Lung (tissue), 12 donors: ENCODE measurements around the gene PRF1. TPM values are rescaled to one million over a fixed set of nuclear protein-coding genes. Genes with fewer than 3 reads are reported as not detected.

Experiments
- ATAC-seq: fragments of 200-7000 bp; cut with Tn5 transposase; one replicate; pipeline ENCODE4 v1.9.1; 2020; ENCODE audit warnings: moderate number of reproducible peaks; ENCODE audit not compliant: insufficient read depth, low FRiP score
- DNase-seq, 3 donors: peaks; one replicate each; pipeline ENCODE4 v3.0.0-alpha.2; 2013 to 2017
- H3K27ac ChIP-seq, 2 donors: one replicate each; pipeline ENCODE4 v1.5.1; 2013; ENCODE audit warnings: mild to moderate bottlenecking in 2 of 2, moderate library complexity in 2 of 2, control low read depth in 1 of 2, inconsistent platforms in 1 of 2, low read depth in 1 of 2, low read length in 1 of 2
- H3K27me3 ChIP-seq, 3 donors: one replicate each; pipeline ENCODE4 v1.5.1; 2013; ENCODE audit warnings: low read length in 2 of 3; ENCODE audit not compliant: control insufficient read depth in 3 of 3, insufficient read depth in 3 of 3
- H3K36me3 ChIP-seq, 4 donors: one replicate each; pipeline ENCODE4 v1.5.1; 2013; ENCODE audit warnings: low read length in 4 of 4, mild to moderate bottlenecking in 1 of 4, moderate library complexity in 1 of 4; ENCODE audit not compliant: control insufficient read depth in 4 of 4, insufficient read depth in 4 of 4
- H3K4me1 ChIP-seq, 5 donors: one replicate each; pipeline ENCODE4 v1.5.1; 2013; ENCODE audit warnings: low read length in 5 of 5, mild to moderate bottlenecking in 2 of 5, moderate library complexity in 1 of 5; ENCODE audit not compliant: control insufficient read depth in 5 of 5, insufficient read depth in 5 of 5
- H3K4me3 ChIP-seq: one replicate; pipeline ENCODE4 v1.5.1; 2013; ENCODE audit warnings: mild to moderate bottlenecking, control low read depth, moderate library complexity
- H3K9ac ChIP-seq, 2 donors: one replicate each; pipeline ENCODE4 v1.5.1; 2013; ENCODE audit warnings: low read length in 2 of 2, control low read depth in 1 of 2; ENCODE audit not compliant: insufficient read depth in 1 of 2
- H3K9me3 ChIP-seq, 4 donors: one replicate each; pipeline ENCODE4 v1.5.1; 2013; ENCODE audit warnings: low read length in 3 of 4, mild to moderate bottlenecking in 1 of 4, moderate library complexity in 1 of 4; ENCODE audit not compliant: control insufficient read depth in 4 of 4, insufficient read depth in 3 of 4
- CTCF ChIP-seq: IDR thresholded peaks from 2 replicates; pipeline ENCODE4 v1.5.1; 2012; ENCODE audit warnings: mild to moderate bottlenecking; ENCODE audit errors: control extremely low read depth, extremely low read depth
- WGBS, 2 donors: extraction: QIAGEN DNeasy Blood & Tissue Kit; methylation state at CpG; one replicate each; pipeline ENCODE4 v1.1.7; 2013; 5-methylcytosine and 5-hydroxymethylcytosine counted together
- polyA plus RNA-seq, 2 donors: library from polyadenylated mRNA; stranded (reverse); fragments of 200-250 nt; gene quantifications; one replicate each; pipeline ENCODE4 v1.2.1, GENCODE V29; 2013
- total RNA-seq, 2 donors: library from RNA; depleted of rRNA in 1 of 2; stranded (reverse); fragments of >200 nt in 1 of 2; gene quantifications; one replicate each; pipeline ENCODE4 v1.2.1, GENCODE V29; 2014 to 2021
- donor health status: control.
- donor health status: control.
- donor health status: Bipolar disorder and iron deficiency.
- donor health status: healthy.
- donor health status: DM: yes; HTN: yes; CAD: no.

PRF1 gene
- total and polyA plus RNA-seq, 4 donors, result 3.2 to 11.5 (median 7.3) TPM

- peaks cover 0 to 25% (median 3%) of the 10 kb centered on the region in 5 donors for H3K4me1 ChIP-seq
- ATAC-seq (no peak), DNase-seq (no peak)
- no peak overlapping the region for H3K27ac ChIP-seq
- no peaks in the 10 kb centered on the region for H3K9me3 ChIP-seq
- H3K9ac ChIP-seq, result no peak overlapping the region
- TF ChIP-seq CTCF, result no peak
- no peak overlapping the region for H3K4me3 ChIP-seq
- WGBS, 2 donors, result 84 to 85% methylated on average over 5 of the region's 5 CpGs
- H3K27me3 ChIP-seq, result no peaks in the 10 kb centered on the region
- no peaks in the 10 kb centered on the region for H3K36me3 ChIP-seq
These were observed 7.0 kb downstream of the PRF1 start for GRCh38 chr10:70595566-70596016.

- 79 to 88% methylated on average over 3 of the region's 3 CpGs for WGBS, 2 donors
- DNase-seq, result no peak
- no peak overlapping the region for H3K9ac ChIP-seq
These were observed 8.4 kb downstream of the PRF1 start for GRCh38 chr10:70594161-70594560.

GRCh38 chr10:70593513-70593890, 9.0 kb downstream of the PRF1 start:
- H3K27ac ChIP-seq, result no peak overlapping the region
- DNase-seq, result no peak
- TF ChIP-seq CTCF, result no peak

More at GRCh38 chr10:70594161-70594560, 8.4 kb downstream of the PRF1 start:
- Histone ChIP-seq H3K36me3 (no peaks in the 10 kb centered on the region), H3K27me3 (no peaks in the 10 kb centered on the region), H3K4me1 (peaks cover 0 to 38% (median 5%) of the 10 kb centered on the region in 5 donors), H3K27ac (no peak overlapping the region), H3K4me3 (no peak overlapping the region), H3K9me3 (no peaks in the 10 kb centered on the region)
- ATAC-seq, result no peak
- no peak for TF ChIP-seq CTCF

GRCh38 chr10:70592746-70593512, 9.6 kb downstream of the PRF1 start:
- WGBS, 2 donors, result 30 to 75% methylated on average over 16 of the region's 16 CpGs
- no peak for ATAC-seq
- Histone ChIP-seq H3K36me3 (no peaks in the 10 kb centered on the region), H3K9ac (no peak overlapping the region), H3K27ac (no peak overlapping the region), H3K4me1 (peaks cover 0 to 50% (median 11%) of the 10 kb centered on the region in 5 donors), H3K27me3 (no peaks in the 10 kb centered on the region), H3K9me3 (no peaks in the 10 kb centered on the region), H3K4me3 (no peak overlapping the region)
- no peak for DNase-seq
- TF ChIP-seq CTCF, result no peak

More at GRCh38 chr10:70593513-70593890, 9.0 kb downstream of the PRF1 start:
- H3K9ac ChIP-seq, result no peak overlapping the region
- H3K4me3 ChIP-seq, result no peak overlapping the region
- no peaks in the 10 kb centered on the region for H3K27me3 ChIP-seq
- H3K36me3 ChIP-seq, result no peaks in the 10 kb centered on the region
- H3K4me1 ChIP-seq, result peaks cover 0 to 45% (median 11%) of the 10 kb centered on the region in 5 donors
- no peaks in the 10 kb centered on the region for H3K9me3 ChIP-seq
- whole genome bisulfite sequencing, 2 donors, result 87 to 94% methylated on average over 7 of the region's 7 CpGs
- ATAC-seq, result no peak
